H1 (cell line): ENCODE results near the gene SEMA4C. TPM values are rescaled to one million over a fixed set of nuclear protein-coding genes. Genes with fewer than 3 reads are reported as not detected.

ENCODE experiments used
- CTCF ChIA-PET: fragments of 300-600 bp; sonication (Branson Sonifier 250); formaldehyde crosslinking; loops from one replicate; lab custom pipeline; 2021; ENCODE audit not compliant: partially characterized antibody; lab: Charles Lee
- POLR2A ChIA-PET: fragments of 300-600 bp; sonication (Branson Sonifier 250); formaldehyde crosslinking; loops from one replicate; lab custom pipeline; 2021; ENCODE audit warnings: inconsistent platforms; ENCODE audit not compliant: partially characterized antibody; lab: Charles Lee
- DNase-seq, 2 experiments: peaks; one replicate each; pipeline versions ENCODE4 v3.0.0 to v3.0.0-alpha.2; 2010 to 2022; ENCODE audit warnings: low spot score in 2 of 2, low read depth in 1 of 2, mixed read lengths in 1 of 2
- FAIRE-seq: peaks from 2 replicates; lab custom pipeline; 2011; peaks lifted over from hg19 to GRCh38; lab: Jason Lieb, UNC
- H2AFZ ChIP-seq: 2 replicates; pipeline ENCODE4 v1.8.1; 2012; ENCODE audit warnings: low read length, inconsistent platforms
- H2AK5ac ChIP-seq: 2 replicates; pipeline ENCODE4 v1.6.1; 2013; ENCODE audit warnings: low read depth, low read length
- H2BK120ac ChIP-seq: replicated peaks from 2 replicates; pipeline ENCODE3; 2013; ENCODE audit warnings: low read depth, low read length, inconsistent platforms
- H2BK12ac ChIP-seq: 2 replicates; pipeline ENCODE4 v1.6.1; 2013; ENCODE audit warnings: low read depth, low read length
- H2BK15ac ChIP-seq: 2 replicates; pipeline ENCODE4 v1.6.1; 2013; ENCODE audit warnings: low read length
- H2BK20ac ChIP-seq: 2 replicates; pipeline ENCODE4 v1.6.1; 2013; ENCODE audit warnings: low read length
- H2BK5ac ChIP-seq: 2 replicates; pipeline ENCODE4 v1.6.1; 2013; ENCODE audit warnings: low read depth, low read length
- H3K14ac ChIP-seq: 2 replicates; pipeline ENCODE4 v1.6.1; 2013; ENCODE audit warnings: inconsistent platforms; ENCODE audit not compliant: insufficient read length
- H3K18ac ChIP-seq: 2 replicates; pipeline ENCODE4 v1.6.1; 2013; ENCODE audit warnings: low read length; ENCODE audit errors: extremely low read depth
- H3K23ac ChIP-seq: 2 replicates; pipeline ENCODE4 v1.6.1; 2013; ENCODE audit warnings: inconsistent platforms; ENCODE audit not compliant: insufficient read length
- H3K23me2 ChIP-seq: 2 replicates; pipeline ENCODE4 v1.6.1; 2013; ENCODE audit warnings: low read depth, low read length
- H3K27ac ChIP-seq: 2 replicates; pipeline ENCODE4 v1.6.1; 2011; ENCODE audit warnings: low read depth, low read length, inconsistent platforms
- H3K27me3 ChIP-seq, 4 experiments: replicated peaks in 1 of 4; 1 replicate in 1 of 4; 2 replicates in 3 of 4; pipeline versions ENCODE4 v1.6.1 to v1.8.1; 2011 to 2013; ENCODE audit warnings: low read length in 3 of 4, mild to moderate bottlenecking in 3 of 4, inconsistent platforms in 2 of 4, mixed read lengths in 2 of 4, moderate library complexity in 1 of 4; ENCODE audit not compliant: control insufficient read depth in 3 of 4, insufficient read depth in 3 of 4; ENCODE audit errors: extremely low read depth in 1 of 4
- H3K36me3 ChIP-seq, 4 experiments: 2 replicates each; pipeline versions ENCODE4 v1.6.1 to v1.8.1; 2011 to 2013; ENCODE audit warnings: mild to moderate bottlenecking in 4 of 4, low read length in 3 of 4, moderate library complexity in 2 of 4, control low read depth in 1 of 4, inconsistent platforms in 1 of 4; ENCODE audit not compliant: insufficient read depth in 4 of 4, control insufficient read depth in 2 of 4
- H3K4ac ChIP-seq: replicated peaks from 2 replicates; pipeline ENCODE3; 2013; ENCODE audit warnings: low read length, low read depth, mixed read lengths, inconsistent platforms; ENCODE audit not compliant: insufficient read length
- H3K4me1 ChIP-seq, 4 experiments: replicated peaks in 1 of 4; 1 replicate in 1 of 4; 2 replicates in 3 of 4; pipeline versions ENCODE4 v1.6.1 to v1.8.1; 2011 to 2013; ENCODE audit warnings: low read length in 3 of 4, inconsistent platforms in 2 of 4, mixed read lengths in 1 of 4; ENCODE audit not compliant: insufficient read depth in 4 of 4, control insufficient read depth in 3 of 4
- H3K4me2 ChIP-seq, 2 experiments: 2 replicates each; pipeline versions ENCODE4 v1.6.1 to v1.8.1; 2011 to 2013; ENCODE audit warnings: low read depth in 2 of 2, low read length in 2 of 2, control low read depth in 1 of 2, inconsistent platforms in 1 of 2, mild to moderate bottlenecking in 1 of 2; ENCODE audit not compliant: insufficient read depth in 1 of 2
- H3K4me3 ChIP-seq, 4 experiments: fragments of 200-600, 300-600 bp in 1 of 4; sonication (generic), shearing (Covaris generic), sonication (Bioruptor Twin) in 1 of 4; 2 replicates each; pipeline versions ENCODE4 v1.5.1 to v1.8.1; 2011 to 2016; ENCODE audit warnings: low read length in 4 of 4, low read depth in 3 of 4, control low read depth in 2 of 4, inconsistent platforms in 2 of 4, mild to moderate bottlenecking in 2 of 4, mixed read lengths in 1 of 4, moderate library complexity in 1 of 4; ENCODE audit not compliant: insufficient read depth in 2 of 4; ENCODE audit errors: extremely low read depth in 1 of 4
- H3K56ac ChIP-seq: replicated peaks from 2 replicates; pipeline ENCODE3; 2013; ENCODE audit warnings: low read depth, mild to moderate bottlenecking, mixed read lengths, low read length, inconsistent platforms; ENCODE audit not compliant: insufficient read length
- H3K79me1 ChIP-seq: 2 replicates; pipeline ENCODE4 v1.6.1; 2013; ENCODE audit warnings: low read depth, low read length, control low read depth
- H3K79me2 ChIP-seq, 2 experiments: 2 replicates each; pipeline versions ENCODE4 v1.6.1 to v1.8.1; 2012 to 2013; ENCODE audit warnings: low read length in 2 of 2, mild to moderate bottlenecking in 2 of 2, inconsistent platforms in 1 of 2; ENCODE audit not compliant: insufficient read depth in 2 of 2, control insufficient read depth in 1 of 2
- H3K9ac ChIP-seq, 4 experiments: replicated peaks in 1 of 4; 1 replicate in 1 of 4; 2 replicates in 3 of 4; pipeline versions ENCODE4 v1.6.1 to v1.8.1; 2011 to 2013; ENCODE audit warnings: low read depth in 3 of 4, low read length in 3 of 4, control low read depth in 2 of 4, mild to moderate bottlenecking in 2 of 4, moderate library complexity in 2 of 4, inconsistent platforms in 1 of 4; ENCODE audit errors: extremely low read depth in 1 of 4
- H3K9me3 ChIP-seq, 2 experiments: 2 replicates each; pipeline versions ENCODE4 v1.6.1 to v1.8.1; 2012 to 2013; ENCODE audit warnings: mild to moderate bottlenecking in 2 of 2, moderate library complexity in 2 of 2, control low read depth in 1 of 2, inconsistent platforms in 1 of 2, low read depth in 1 of 2, low read length in 1 of 2, mixed read lengths in 1 of 2; ENCODE audit not compliant: insufficient read depth in 2 of 2
- H4K20me1 ChIP-seq, 2 experiments: replicated peaks in 1 of 2; 2 replicates each; pipeline versions ENCODE3 to v1.8.1; 2011 to 2013; ENCODE audit warnings: inconsistent platforms in 2 of 2, low read length in 2 of 2, mild to moderate bottlenecking in 1 of 2; ENCODE audit not compliant: insufficient read depth in 2 of 2, control insufficient read depth in 1 of 2
- H4K5ac ChIP-seq: 2 replicates; pipeline ENCODE4 v1.6.1; 2013; ENCODE audit warnings: low read length, low read depth, mixed read lengths, inconsistent platforms; ENCODE audit not compliant: insufficient read length
- H4K8ac ChIP-seq: 2 replicates; pipeline ENCODE4 v1.8.0; 2013; ENCODE audit warnings: mild to moderate bottlenecking, moderate library complexity, low read length, inconsistent platforms; ENCODE audit not compliant: insufficient read depth; ENCODE audit errors: extremely low read depth
- H4K91ac ChIP-seq: replicated peaks from 2 replicates; pipeline ENCODE3; 2013; ENCODE audit warnings: low read length, mixed read lengths, inconsistent platforms; ENCODE audit not compliant: insufficient read length
- ASH2L ChIP-seq: fragments of 200-600, 300-600 bp; sonication (generic); IDR thresholded peaks from one replicate; pipeline ENCODE4 v1.7.1; 2017; ENCODE audit warnings: low read length
- CREB1 ChIP-seq: IDR thresholded peaks from 2 replicates; pipeline ENCODE4 v1.6.1; 2012; ENCODE audit warnings: inconsistent platforms
- E2F6 ChIP-seq: IDR thresholded peaks from 2 replicates; pipeline ENCODE4 v1.6.1; 2012; ENCODE audit warnings: inconsistent platforms
- EP300 ChIP-seq, 2 experiments: IDR thresholded peaks; 1 replicate in 1 of 2; 2 replicates in 1 of 2; pipeline ENCODE4 v1.6.1; 2011 to 2012; ENCODE audit warnings: low read depth in 2 of 2, low read length in 2 of 2, mild to moderate bottlenecking in 2 of 2, borderline replicate concordance in 1 of 2, inconsistent platforms in 1 of 2, moderate library complexity in 1 of 2
- HDAC6 ChIP-seq: IDR thresholded peaks from one replicate; pipeline ENCODE4 v1.7.1; 2012; ENCODE audit warnings: low read depth, mild to moderate bottlenecking, inconsistent platforms, low read length, moderate library complexity
- SP4 ChIP-seq: IDR thresholded peaks from 2 replicates; pipeline ENCODE4 v1.6.1; 2012; ENCODE audit warnings: low read length, inconsistent platforms
- SUZ12 ChIP-seq: fragments of 200-600 bp; sonication (generic); IDR thresholded peaks from 2 replicates; pipeline ENCODE4 v1.6.1; 2012; ENCODE audit warnings: mild to moderate bottlenecking, inconsistent platforms, low read length, moderate library complexity, mixed read lengths
- WGBS, 2 experiments: shearing (Covaris generic) in 1 of 2; methylation state at CpG; one replicate each; pipeline versions ENCODE4 v1.1.6 to v1.1.7; 2013 to 2015; ENCODE audit warnings: low lambda C conversion rate in 2 of 2, mixed read lengths in 2 of 2, inconsistent platforms in 1 of 2, low coverage in 1 of 2, missing lambda C conversion rate in 1 of 2; ENCODE audit not compliant: insufficient replicate concordance in 2 of 2, insufficient coverage in 1 of 2, insufficient read length in 1 of 2; ENCODE audit errors: extremely low coverage in 1 of 2, missing lambda C conversion rate in 1 of 2; 5-methylcytosine and 5-hydroxymethylcytosine counted together
- polyA plus RNA-seq, 7 experiments: library from polyadenylated mRNA; depleted of rRNA in 3 of 7; stranded (reverse) in 5 of 7; unstranded in 2 of 7; fragments of >200 nt in 5 of 7; fragments of 200-250 nt in 2 of 7; gene quantifications; 1 replicate in 5 of 7; 2 replicates in 1 of 7; 4 replicates in 1 of 7; pipeline versions ENCODE4 v1.2.1 to v1.2.3, GENCODE V29; 2011 to 2013; ENCODE audit warnings: missing spikeins in 2 of 7, mixed read lengths in 2 of 7
- total RNA-seq: library from RNA; stranded (reverse); fragmentation: NEBNext Ultra II Directional; extraction: Animal tissue kit (Norgen Biotek cat#: 25700); gene quantifications from 2 replicates; pipeline ENCODE4 v1.2.1, GENCODE V29; 2021

Gene SEMA4C
- total and polyA plus RNA-seq, 2 of the 8 experiments (the other 6 are each of a cell fraction or from before 2014, with no cell fraction given), result 47.5 to 67.3 TPM

- no peak overlapping the region; the same call in 1 of the 2 replicates for H2BK5ac ChIP-seq
- peak overlapping the region; percentile 18 for H2BK120ac ChIP-seq
- H2BK15ac ChIP-seq, result no peak overlapping the region
- H4K91ac ChIP-seq, result peak overlapping the region; percentile 61
- peak overlapping the region; percentile 33 for H3K56ac ChIP-seq
- H3K14ac ChIP-seq, result no peak overlapping the region
- H3K79me1 ChIP-seq, result no peaks in the 10 kb centered on the region
- H2BK12ac ChIP-seq, result peak overlapping the region; percentile 92; the same call in 1 of the 2 replicates
- ChIA-PET CTCF (interaction anchor here (0.5 to 4.8 kb wide), 9 partner anchors 10 to 60 kb away, joined by 3 to 22 read pairs (median 6); partner anchors contain the start of gene ANKRD39), POLR2A (interaction anchor here (1.3 to 2.3 kb wide), 3 partner anchors 9 to 23 kb away, joined by 3 to 8 read pairs (median 8); no protein-coding TSS in a partner anchor)
- no peak for DNase-seq
- no peaks in the 10 kb centered on the region for H3K36me3 ChIP-seq
- no peaks in the 10 kb centered on the region for H4K20me1 ChIP-seq
- H3K4me1 ChIP-seq, result peaks cover 0 to 21% (median 12%) of the 10 kb centered on the region in 4 experiments; a peak in 4 of 7 replicates
- 89% methylated on average over 11 of the region's 11 CpGs; no CpG with 5 or more reads in 1 of the 2 experiments for WGBS, 2 experiments
- H2BK20ac ChIP-seq, result no peak overlapping the region
- H3K9ac ChIP-seq, result no peak overlapping the region
- H3K9me3 ChIP-seq, result no peaks in the 10 kb centered on the region
- H2AK5ac ChIP-seq, result 0 out of 2 replicates have a peak overlapping the region, but pooled peaks have one; percentile 6
- no peaks in the 10 kb centered on the region for H3K79me2 ChIP-seq
- H3K18ac ChIP-seq, result peak overlapping the region; percentile 60
- peak overlapping the region; percentile 35; the same call in 1 of the 2 replicates for H4K8ac ChIP-seq
- H2AFZ ChIP-seq, result no peak overlapping the region
- H3K4ac ChIP-seq, result peak overlapping the region; percentile 25
- no peak overlapping the region for H4K5ac ChIP-seq
- no peak overlapping the region for H3K4me2 ChIP-seq
- no peak overlapping the region for H3K27ac ChIP-seq
- H3K4me3 ChIP-seq, result no peak overlapping the region
- peaks cover 4% of the 10 kb centered on the region; the same call in 1 of the 2 replicates for H3K23me2 ChIP-seq
- FAIRE-seq, result no peak
- TF ChIP-seq HDAC6, result no peak
- peak; percentile 31; the same call in 1 of the 2 replicates for TF ChIP-seq E2F6
- no peak for TF ChIP-seq CREB1
- no peak for TF ChIP-seq SP4
- TF ChIP-seq EP300 (IDR thresholded peaks at IDR 0.05; ENCODE audit: borderline replicate concordance in 1 of 2, low read depth in 2 of 2, low read length in 2 of 2), result no peak
- no peak for TF ChIP-seq SUZ12
- no peak for TF ChIP-seq ASH2L
- no peaks in the 10 kb centered on the region; a peak in 1 of 7 replicates for H3K27me3 ChIP-seq
- no peak overlapping the region for H3K23ac ChIP-seq
These were observed 21.9 kb upstream of the SEMA4C start for GRCh38 chr2:96891591-96892333.
